Endothelial cell of hepatic sinusoid (primary cell): ENCODE measurements around the gene C4BPA.

ENCODE experiments used
- in situ Hi-C: cut with HindIII; loops from 2 replicates; pipeline ENCODE4 v1.10.0; 2017; ENCODE audit warnings: low sequenced_read_pairs

C4BPA gene

GRCh38 chr1:207103892-207104373 is at the start of gene C4BPA:
Gene C4BPA, plus strand, starts transcription at chr1:207104233. Its CDS starts 8,793 bp downstream, at chr1:207113026.
- in situ Hi-C loops: no loop called here

GRCh38 chr1:207054491-207054890 is 49.5 kb upstream of the C4BPA start:
- in situ Hi-C loops: no loop called here

GRCh38 chr1:207055386-207056001 is 48.5 kb upstream of the C4BPA start:
- in situ Hi-C loops: no loop called here

- in situ Hi-C loops: no loop called here
Measured at GRCh38 chr1:207056673-207057072, 47.4 kb upstream of the C4BPA start.

- in situ Hi-C loops: no loop called here
Measured at GRCh38 chr1:207058252-207058651, 45.8 kb upstream of the C4BPA start.

- in situ Hi-C loops: no loop called here
Measured at GRCh38 chr1:207058878-207059867, 44.9 kb upstream of the C4BPA start.

- in situ Hi-C loops: no loop called here
Measured at GRCh38 chr1:207059881-207060280, 44.2 kb upstream of the C4BPA start.

GRCh38 chr1:207060596-207060995 is 43.4 kb upstream of the C4BPA start:
- in situ Hi-C loops: no loop called here

- in situ Hi-C loops: no loop called here
Measured at GRCh38 chr1:207062058-207062457, 42.0 kb upstream of the C4BPA start.

- in situ Hi-C loops: no loop called here
Measured at GRCh38 chr1:207063014-207063413, 41.0 kb upstream of the C4BPA start.

GRCh38 chr1:207064561-207064960 is 39.5 kb upstream of the C4BPA start:
- in situ Hi-C loops: no loop called here

GRCh38 chr1:207067185-207067584 is 36.8 kb upstream of the C4BPA start:
- in situ Hi-C loops: no loop called here

GRCh38 chr1:207067665-207068064 is 36.4 kb upstream of the C4BPA start:
- in situ Hi-C loops: no loop called here

GRCh38 chr1:207069061-207069460 is 35.0 kb upstream of the C4BPA start:
- in situ Hi-C loops: no loop called here

- in situ Hi-C loops: loop anchor here (5.0 kb wide), 2 partner anchors 83 to 347 kb away; no protein-coding TSS in a partner anchor
Measured at GRCh38 chr1:207069858-207070506, 34.1 kb upstream of the C4BPA start.

- in situ Hi-C loops: loop anchor here (5.0 kb wide), 2 partner anchors 84 to 346 kb away; no protein-coding TSS in a partner anchor
Measured at GRCh38 chr1:207070811-207071210, 33.2 kb upstream of the C4BPA start.

- in situ Hi-C loops: loop anchor here (5.0 kb wide), 2 partner anchors 84 to 346 kb away; no protein-coding TSS in a partner anchor
Measured at GRCh38 chr1:207071426-207071825, 32.6 kb upstream of the C4BPA start.

- in situ Hi-C loops: loop anchor here (5.0 kb wide), 2 partner anchors 85 to 345 kb away; no protein-coding TSS in a partner anchor
Measured at GRCh38 chr1:207072233-207072632, 31.8 kb upstream of the C4BPA start.

GRCh38 chr1:207073906-207074820 is 29.9 kb upstream of the C4BPA start:
- in situ Hi-C loops: loop anchor here (5.0 kb wide), 2 partner anchors 87 to 343 kb away; no protein-coding TSS in a partner anchor
